Endothelial cell of umbilical vein (primary cell): ENCODE data around the gene KCNE4. TPM values are rescaled to one million over a fixed set of nuclear protein-coding genes. Genes with fewer than 3 reads are reported as not detected.
A peak's percentile ranks its signal among the peaks of the same experiment; 100 is the strongest.

Experiments
- BruUV-seq: library from RNA; stranded (reverse); fragments of 400-500 nt; replicated peaks from 2 replicates; lab custom pipeline; 2021; lab: Mats Ljungman, UMichigan
- CTCF ChIA-PET: fragments of 300-600, 350-600 bp; sonication (Branson Sonifier 250); formaldehyde crosslinking; loops from one replicate; lab custom pipeline; 2021; ENCODE audit warnings: antibody characterized with exemption, inconsistent platforms; lab: Charles Lee
- POLR2A ChIA-PET: fragments of 300-600, 350-600 bp; sonication (Branson Sonifier 250); formaldehyde crosslinking; loops from one replicate; lab custom pipeline; 2021; ENCODE audit warnings: antibody characterized with exemption, inconsistent platforms; lab: Charles Lee
- DNase-seq: peaks from one replicate; pipeline ENCODE4 v3.0.0-alpha.2; 2011; ENCODE audit warnings: low read depth, low spot score
- FAIRE-seq: peaks from 2 replicates; lab custom pipeline; 2011; peaks lifted over from hg19 to GRCh38; lab: Jason Lieb, UNC
- H2AFZ ChIP-seq: 2 replicates; pipeline ENCODE4 v1.6.0; 2012; ENCODE audit warnings: low read depth, low read length, control low read depth, inconsistent platforms
- H3K27ac ChIP-seq: 2 replicates; pipeline ENCODE4 v1.5.1; 2011; ENCODE audit warnings: low read depth, mild to moderate bottlenecking, control low read depth, low read length, moderate library complexity; ENCODE audit not compliant: insufficient read depth
- H3K27me3 ChIP-seq, 2 experiments: 2 replicates each; pipeline versions ENCODE4 v1.6.0 to v1.6.1; 2011; ENCODE audit warnings: low read length in 2 of 2, mixed read lengths in 1 of 2; ENCODE audit not compliant: control insufficient read depth in 2 of 2, insufficient read depth in 2 of 2
- H3K36me3 ChIP-seq, 2 experiments: 2 replicates in 1 of 2; 3 replicates in 1 of 2; pipeline ENCODE4 v1.5.1; 2011; ENCODE audit warnings: low read length in 2 of 2, mild to moderate bottlenecking in 1 of 2, moderate library complexity in 1 of 2; ENCODE audit not compliant: control insufficient read depth in 2 of 2, insufficient read depth in 2 of 2; ENCODE audit errors: extremely low read depth in 1 of 2
- H3K4me1 ChIP-seq: 3 replicates; pipeline ENCODE4 v1.5.1; 2011; ENCODE audit warnings: mild to moderate bottlenecking, low read length; ENCODE audit not compliant: control insufficient read depth, insufficient read depth; ENCODE audit errors: extremely low read depth
- H3K4me2 ChIP-seq: 2 replicates; pipeline ENCODE4 v1.6.1; 2011; ENCODE audit warnings: low read length, control low read depth, mixed read lengths; ENCODE audit not compliant: insufficient read depth
- H3K4me3 ChIP-seq, 3 experiments: fragments of 200-600 bp in 1 of 3; sonication (generic), shearing (Covaris generic) in 1 of 3; replicated peaks in 1 of 3; 2 replicates each; pipeline ENCODE4 v1.5.1; 2011 to 2016; ENCODE audit warnings: control low read depth in 3 of 3, low read length in 3 of 3, mild to moderate bottlenecking in 2 of 3, inconsistent platforms in 1 of 3, low read depth in 1 of 3, moderate library complexity in 1 of 3; ENCODE audit not compliant: insufficient read depth in 1 of 3
- H3K79me2 ChIP-seq: 2 replicates; pipeline ENCODE4 v1.6.0; 2012; ENCODE audit warnings: low read length, inconsistent platforms; ENCODE audit not compliant: control insufficient read depth, insufficient read depth
- H3K9ac ChIP-seq: replicated peaks from 2 replicates; pipeline ENCODE3; 2011; ENCODE audit warnings: low read length, control low read depth; ENCODE audit not compliant: insufficient read depth; ENCODE audit errors: extremely low read depth
- H3K9me1 ChIP-seq: replicated peaks from 3 replicates; pipeline ENCODE4 v1.6.0; 2011; ENCODE audit warnings: mild to moderate bottlenecking, low read length; ENCODE audit not compliant: control insufficient read depth, insufficient read depth; ENCODE audit errors: extremely low read depth
- H3K9me3 ChIP-seq: replicated peaks from 2 replicates; pipeline ENCODE4 v1.5.1; 2012; ENCODE audit warnings: low read length, inconsistent platforms; ENCODE audit not compliant: control insufficient read depth, insufficient read depth
- H4K20me1 ChIP-seq: replicated peaks from 2 replicates; pipeline ENCODE3; 2011; ENCODE audit warnings: mild to moderate bottlenecking, low read length; ENCODE audit not compliant: control insufficient read depth, insufficient read depth; ENCODE audit errors: extremely low read depth
- CTCF ChIP-seq, 2 donors: IDR thresholded peaks; 1 replicate in 1 of 2; 2 replicates in 1 of 2; pipeline ENCODE4 v1.5.1; 2011; ENCODE audit warnings: low read length in 2 of 2, mild to moderate bottlenecking in 2 of 2, moderate library complexity in 2 of 2, control low read depth in 1 of 2, inconsistent platforms in 1 of 2, low read depth in 1 of 2; ENCODE audit not compliant: insufficient read depth in 1 of 2; ENCODE audit errors: extremely low read depth in 1 of 2
- EZH2 ChIP-seq: IDR thresholded peaks from 2 replicates; pipeline ENCODE4 v1.6.1; 2012; ENCODE audit warnings: borderline replicate concordance, low read depth, mild to moderate bottlenecking, moderate library complexity, low read length, inconsistent platforms; ENCODE audit not compliant: severe bottlenecking
- FOS ChIP-seq: IDR thresholded peaks from 2 replicates; pipeline ENCODE4 v1.6.1; 2011; ENCODE audit warnings: mild to moderate bottlenecking, low read length, moderate library complexity, borderline replicate concordance; ENCODE audit not compliant: insufficient read depth
- GATA2 ChIP-seq: IDR thresholded peaks from 2 replicates; pipeline ENCODE4 v1.7.0; 2011; ENCODE audit warnings: low read depth, mild to moderate bottlenecking, moderate library complexity, mixed read lengths, low read length; ENCODE audit not compliant: insufficient read length, insufficient read depth
- JUN ChIP-seq: IDR thresholded peaks from 2 replicates; pipeline ENCODE4 v1.6.1; 2011; ENCODE audit warnings: borderline replicate concordance, low read depth; ENCODE audit not compliant: insufficient read length, insufficient read depth
- MAX ChIP-seq: IDR thresholded peaks from 2 replicates; pipeline ENCODE4 v1.6.1; 2011; ENCODE audit not compliant: insufficient read depth, insufficient read length
- MYC ChIP-seq: IDR thresholded peaks from one replicate; pipeline ENCODE4 v1.6.1; 2011; ENCODE audit warnings: mild to moderate bottlenecking, low read depth, low read length
- POLR2A ChIP-seq: IDR thresholded peaks from 2 replicates; pipeline ENCODE4 v1.6.1; 2012; ENCODE audit warnings: low read depth, mild to moderate bottlenecking, control low read depth, low read length
- POLR2AphosphoS5 ChIP-seq: IDR thresholded peaks from 2 replicates; pipeline ENCODE4 v1.6.1; 2012; ENCODE audit warnings: low read depth, mild to moderate bottlenecking, control low read depth, low read length, moderate library complexity; ENCODE audit not compliant: insufficient read depth
- dilution Hi-C: fragments of 300-500 bp; cut with MboI; formaldehyde crosslinking; loops from one replicate; pipeline ENCODE4 v1.15.0; 2019; ENCODE audit warnings: low sequenced_read_pairs; ENCODE audit not compliant: extremely low pct_ligation_motif_present
- intact Hi-C: fragments of 100-400 bp; cut with micrococcal nuclease; formaldehyde crosslinking; loops from one replicate; pipeline ENCODE4 v1.10.0; 2022
- polyA plus RNA-seq, 4 experiments: library from polyadenylated mRNA; depleted of rRNA in 3 of 4; stranded (reverse) in 3 of 4; unstranded in 1 of 4; fragments of >200 nt; gene quantifications; 2 replicates each; pipeline versions ENCODE4 v1.2.1 to v1.2.3, GENCODE V29; 2011 to 2012; ENCODE audit warnings: missing spikeins in 1 of 4
- total RNA-seq: library from RNA; stranded (reverse); gene quantifications from 2 replicates; pipeline ENCODE4 v1.2.3, GENCODE V29; 2021

Gene KCNE4
- total and polyA plus RNA-seq, 2 donors (not counting 3 experiments of a cell fraction or from before 2014, with no cell fraction given) = 0.01 TPM; not detected in 1

DNA sequence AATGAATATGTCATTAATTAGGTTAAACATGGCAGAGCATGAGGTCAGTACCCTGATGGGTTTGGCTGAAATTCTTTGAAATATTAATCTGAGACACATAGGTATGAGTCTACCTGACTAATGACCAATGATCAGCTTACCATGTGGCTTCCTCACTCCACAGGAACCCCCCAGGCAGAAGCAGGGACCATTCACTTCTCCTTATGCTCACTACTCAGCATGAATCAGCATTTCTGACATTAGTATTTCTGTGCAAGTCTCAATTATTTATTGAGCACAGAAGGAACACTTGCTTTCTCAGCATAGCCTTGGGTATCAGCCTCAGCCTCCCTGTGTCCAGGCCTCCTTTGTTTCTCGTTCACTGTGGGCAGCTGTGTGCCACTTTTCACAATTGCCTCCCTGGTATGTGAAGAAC lies 9.3 kb upstream of the KCNE4 start:
- no peaks in the 10 kb centered on the region for H3K36me3 ChIP-seq
- H3K4me1 ChIP-seq = peaks cover 14% of the 10 kb centered on the region
- FAIRE-seq (no peak), DNase-seq (no peak)
- peak overlapping the region; percentile 46 for H2AFZ ChIP-seq
- H4K20me1 ChIP-seq = no peaks in the 10 kb centered on the region
- no TSS peak for BruUV-seq
- H3K27ac ChIP-seq = no peak overlapping the region
- no peak overlapping the region for H3K9ac ChIP-seq
- dilution Hi-C loops (no loop called here), intact Hi-C loops (loop anchor here (5.0 kb wide), 1 partner anchor 70 kb away; no protein-coding TSS in a partner anchor)
- no peak overlapping the region for H3K4me3 ChIP-seq
- CTCF ChIA-PET = interaction anchor here (1.3 kb wide), 1 partner anchor 14 kb away, joined by 4 read pairs; no protein-coding TSS in a partner anchor
- H3K4me2 ChIP-seq = no peak overlapping the region
- H3K9me3 ChIP-seq = no peaks in the 10 kb centered on the region
- no peaks in the 10 kb centered on the region for H3K27me3 ChIP-seq
- TF ChIP-seq EZH2 (no peak), GATA2 (no peak), POLR2AphosphoS5 (no peak), FOS (no peak), MYC (no peak), CTCF (IDR thresholded peaks at IDR 0.05; ENCODE audit: extremely low read depth in 1 of 2, insufficient read depth in 1 of 2, low read depth in 1 of 2, low read length in 2 of 2) (no peak), POLR2A (no peak), JUN (no peak), MAX (no peak)
- H3K9me1 ChIP-seq = no peaks in the 10 kb centered on the region
- POLR2A ChIA-PET = no interaction called here
- H3K79me2 ChIP-seq = no peaks in the 10 kb centered on the region
